HG03442 (cell line): ENCODE results near the gene SPEM3.

Experiments
- ATAC-seq: cut with Tn5 transposase; IDR thresholded peaks from one replicate; pipeline ENCODE4 v1.9.1; 2021; ENCODE audit warnings: mild to moderate bottlenecking, moderate library complexity; ENCODE audit not compliant: unreplicated experiment

Gene SPEM3

GRCh38 chr17:7428557-7428956 is at the start of gene SPEM3:
Gene SPEM3 (plus strand): TSS chr17:7428857. CDS start chr17:7428903, 46 bp downstream.
- ATAC-seq: no peak

GRCh38 chr17:7379134-7379533 is 49.5 kb upstream of the SPEM3 start:
- no peak for ATAC-seq

GRCh38 chr17:7380321-7380720 is 48.3 kb upstream of the SPEM3 start:
- no peak for ATAC-seq

- ATAC-seq: no peak
These were observed 47.6 kb upstream of the SPEM3 start, which contains the start of gene TNK1 for GRCh38 chr17:7380855-7381683. Gene TNK1 (plus strand): TSS chr17:7381089. CDS start chr17:7382927, 1,838 bp downstream.

GRCh38 chr17:7382901-7383300 is 45.8 kb upstream of the SPEM3 start:
- ATAC-seq: no peak

- no peak for ATAC-seq
These were observed 45.3 kb upstream of the SPEM3 start for GRCh38 chr17:7383371-7383741.

GRCh38 chr17:7383742-7384488 is 44.7 kb upstream of the SPEM3 start:
- ATAC-seq: peak; percentile 60

- no peak for ATAC-seq
These were observed 44.1 kb upstream of the SPEM3 start for GRCh38 chr17:7384489-7385081.

- ATAC-seq: no peak
These were observed 39.8 kb upstream of the SPEM3 start for GRCh38 chr17:7388856-7389255.

GRCh38 chr17:7389924-7390910 is 38.4 kb upstream of the SPEM3 start:
- no peak for ATAC-seq

GRCh38 chr17:7391307-7391706 is 37.4 kb upstream of the SPEM3 start:
- ATAC-seq: no peak

- ATAC-seq: no peak
These were observed 35.7 kb upstream of the SPEM3 start for GRCh38 chr17:7392696-7393612.

- peak; percentile 36 for ATAC-seq
These were observed 34.8 kb upstream of the SPEM3 start for GRCh38 chr17:7393613-7394451.

GRCh38 chr17:7394452-7395191 is 34.0 kb upstream of the SPEM3 start, which contains the start of gene PLSCR3:
Gene PLSCR3 (minus strand): TSS chr17:7394525. CDS start chr17:7394110, 415 bp downstream.
- peak; percentile 74 for ATAC-seq

- ATAC-seq: no peak
These were observed 32.5 kb upstream of the SPEM3 start for GRCh38 chr17:7396147-7396546.

GRCh38 chr17:7398612-7399011 is 30.0 kb upstream of the SPEM3 start:
- ATAC-seq: no peak

- no peak for ATAC-seq
These were observed 25.5 kb upstream of the SPEM3 start for GRCh38 chr17:7403043-7403726.
